ENCODE measurements around the gene DCAF10.

DCAF10 gene

DNA sequence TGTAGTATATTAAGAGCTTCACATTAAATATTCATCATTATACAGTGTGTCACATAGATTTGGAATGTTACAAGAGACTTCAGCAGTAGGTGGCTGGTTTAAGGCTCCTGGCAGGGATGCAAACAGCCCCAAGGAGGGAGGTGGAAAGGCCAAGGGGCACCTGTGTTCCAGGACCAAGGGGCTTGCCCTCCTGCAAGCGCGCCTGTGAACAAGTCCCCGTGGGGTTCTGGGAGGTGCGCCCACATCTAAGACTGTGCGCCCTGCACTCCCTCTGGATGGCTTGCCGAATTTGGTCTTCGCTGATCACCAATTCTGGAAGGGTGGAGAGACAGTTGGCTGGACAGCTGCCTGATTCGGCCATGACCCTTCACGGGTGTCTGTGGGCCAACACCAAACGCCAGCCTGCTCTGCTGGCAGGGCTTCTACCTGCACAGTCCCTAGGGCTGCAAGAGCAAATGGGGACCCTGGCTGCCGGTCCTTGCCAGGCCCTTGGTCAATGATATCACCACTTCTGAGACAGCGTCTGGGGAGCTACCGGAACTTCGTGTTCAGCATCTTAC is 115.4 kb downstream of the DCAF10 start:
- TF ChIP-seq, protein P1, sequence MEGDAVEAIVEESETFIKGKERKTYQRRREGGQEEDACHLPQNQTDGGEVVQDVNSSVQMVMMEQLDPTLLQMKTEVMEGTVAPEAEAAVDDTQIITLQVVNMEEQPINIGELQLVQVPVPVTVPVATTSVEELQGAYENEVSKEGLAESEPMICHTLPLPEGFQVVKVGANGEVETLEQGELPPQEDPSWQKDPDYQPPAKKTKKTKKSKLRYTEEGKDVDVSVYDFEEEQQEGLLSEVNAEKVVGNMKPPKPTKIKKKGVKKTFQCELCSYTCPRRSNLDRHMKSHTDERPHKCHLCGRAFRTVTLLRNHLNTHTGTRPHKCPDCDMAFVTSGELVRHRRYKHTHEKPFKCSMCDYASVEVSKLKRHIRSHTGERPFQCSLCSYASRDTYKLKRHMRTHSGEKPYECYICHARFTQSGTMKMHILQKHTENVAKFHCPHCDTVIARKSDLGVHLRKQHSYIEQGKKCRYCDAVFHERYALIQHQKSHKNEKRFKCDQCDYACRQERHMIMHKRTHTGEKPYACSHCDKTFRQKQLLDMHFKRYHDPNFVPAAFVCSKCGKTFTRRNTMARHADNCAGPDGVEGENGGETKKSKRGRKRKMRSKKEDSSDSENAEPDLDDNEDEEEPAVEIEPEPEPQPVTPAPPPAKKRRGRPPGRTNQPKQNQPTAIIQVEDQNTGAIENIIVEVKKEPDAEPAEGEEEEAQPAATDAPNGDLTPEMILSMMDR (conservative IDR thresholded peaks at IDR 0.05; ENCODE audit: low read length): no peak
- no peak for DNase-seq (ENCODE audit: low read depth)
- no peak overlapping the region for H3K4me3 ChIP-seq (ENCODE audit: low read length)

- TF ChIP-seq, protein P1 (conservative IDR thresholded peaks at IDR 0.05; ENCODE audit: low read length): no peak
- no peak overlapping the region for H3K4me3 ChIP-seq (ENCODE audit: low read length)
- DNase-seq (ENCODE audit: low read depth): no peak
Observed at GRCh38 chr9:37916471-37917312, 116.1 kb downstream of the DCAF10 start.
